NOMO-1 (cell line): ENCODE results near the gene SLC7A8.
"Not testable (repeated sequence)": the region's sequence is repeated elsewhere in the genome, so short reads cannot be mapped to it uniquely, and the experiment has no call there.

Experiments
- DNase-seq, 2 experiments: peaks; one replicate each; lab custom pipeline; 2025; ENCODE audit not compliant: unreplicated experiment in 2 of 2; lab: John Stamatoyannopoulos, UW

SLC7A8 gene

GRCh38 chr14:23117371-23118020, 66.0 kb downstream of the SLC7A8 start:
- no peak for DNase-seq

- DNase-seq: no peak
These were observed 67.5 kb downstream of the SLC7A8 start for GRCh38 chr14:23115918-23116317.

- DNase-seq: no peak
These were observed 68.3 kb downstream of the SLC7A8 start for GRCh38 chr14:23115039-23115731.

- no peak for DNase-seq
These were observed 68.8 kb downstream of the SLC7A8 start for GRCh38 chr14:23114669-23115038.

- DNase-seq: no peak
These were observed 69.4 kb downstream of the SLC7A8 start for GRCh38 chr14:23114120-23114458.

- peak; percentile 57 to 82 for DNase-seq
These were observed 69.9 kb downstream of the SLC7A8 start for GRCh38 chr14:23113431-23114119.

- DNase-seq: peak; percentile 78 to 80
These were observed 70.9 kb downstream of the SLC7A8 start for GRCh38 chr14:23112359-23113178.

GRCh38 chr14:23110579-23111365, 72.7 kb downstream of the SLC7A8 start:
- DNase-seq: no peak

- DNase-seq: no peak
These were observed 73.7 kb downstream of the SLC7A8 start for GRCh38 chr14:23109769-23110168.

GRCh38 chr14:23108169-23108568, 75.3 kb downstream of the SLC7A8 start:
- DNase-seq: not testable (repeated sequence)

GRCh38 chr14:23107620-23108019, 75.8 kb downstream of the SLC7A8 start:
- not testable (repeated sequence) for DNase-seq

- no peak for DNase-seq
These were observed 76.8 kb downstream of the SLC7A8 start for GRCh38 chr14:23106747-23107045.

GRCh38 chr14:23105348-23105824, 78.1 kb downstream of the SLC7A8 start:
- no peak for DNase-seq

GRCh38 chr14:23104591-23105347, 78.7 kb downstream of the SLC7A8 start, which contains the start of gene CIROP:
CIROP (minus strand) TSS chr14:23104989; CDS start chr14:23104920, 69 bp downstream.
- no peak for DNase-seq

GRCh38 chr14:23104070-23104590, 79.3 kb downstream of the SLC7A8 start:
- no peak for DNase-seq

- DNase-seq: no peak
These were observed 79.9 kb downstream of the SLC7A8 start for GRCh38 chr14:23103581-23103980.

GRCh38 chr14:23102801-23103200, 80.7 kb downstream of the SLC7A8 start:
- DNase-seq: no peak

GRCh38 chr14:23101986-23102625, 81.4 kb downstream of the SLC7A8 start:
- no peak for DNase-seq
